GM12878 (cell line): ENCODE results near the gene EFCAB11. TPM values are rescaled to one million over a fixed set of nuclear protein-coding genes. Genes with fewer than 3 reads are reported as not detected.

ENCODE experiments used
- ATAC-seq: fragments of 200-7000 bp; cut with Tn5 transposase; 3 replicates; pipeline ENCODE4 v1.9.1; 2020; ENCODE audit warnings: mild to moderate bottlenecking, moderate library complexity
- BruUV-seq: library from RNA; stranded (reverse); fragments of 400-500 nt; replicated peaks from 2 replicates; lab custom pipeline; 2021; lab: Mats Ljungman, UMichigan
- CTCF ChIA-PET: fragments of 300-600 bp; sonication (Branson Sonifier 250); formaldehyde crosslinking; extraction: SDS; loops from one replicate; lab custom pipeline; 2021; ENCODE audit warnings: inconsistent platforms; lab: Yijun Ruan, JAX
- POLR2A ChIA-PET: fragments of 350-600 bp; formaldehyde crosslinking; extraction: SDS; loops from one replicate; lab custom pipeline; 2021; ENCODE audit warnings: inconsistent platforms; lab: Charles Lee
- RAD21 ChIA-PET: fragments of 300-600 bp; sonication (Branson Sonifier 250); formaldehyde crosslinking; loops from one replicate; lab custom pipeline; 2023; ENCODE audit warnings: antibody characterized with exemption; ENCODE audit not compliant: unreplicated experiment; lab: Charles Lee
- SMC1A ChIA-PET: fragments of 300-600 bp; sonication (Branson Sonifier 250); formaldehyde crosslinking; loops from one replicate; lab custom pipeline; 2023; ENCODE audit not compliant: unreplicated experiment, uncharacterized antibody; lab: Charles Lee
- DNase-seq: peaks from one replicate; pipeline ENCODE4 v3.0.0-alpha.2; 2011; ENCODE audit warnings: low read depth, low spot score
- FAIRE-seq: peaks from 3 replicates; lab custom pipeline; 2011; peaks lifted over from hg19 to GRCh38; lab: Jason Lieb, UNC
- H2AFZ ChIP-seq: 2 replicates; pipeline ENCODE4 v1.6.0; 2011; ENCODE audit warnings: low read depth, low read length, control low read depth; ENCODE audit not compliant: control insufficient read depth
- H3K27ac ChIP-seq: 2 replicates; pipeline ENCODE4 v1.5.1; 2011; ENCODE audit warnings: control low read depth; ENCODE audit not compliant: control insufficient read depth, insufficient read depth
- H3K27me3 ChIP-seq, 2 experiments: replicated peaks in 1 of 2; 2 replicates each; pipeline versions ENCODE4 v1.6.0 to v1.6.1; 2011; ENCODE audit warnings: low read length in 1 of 2; ENCODE audit not compliant: control insufficient read depth in 2 of 2, insufficient read depth in 2 of 2
- H3K36me3 ChIP-seq, 2 experiments: 2 replicates each; pipeline ENCODE4 v1.5.1; 2011; ENCODE audit warnings: low read length in 1 of 2; ENCODE audit not compliant: control insufficient read depth in 2 of 2, insufficient read depth in 2 of 2
- H3K4me1 ChIP-seq: 2 replicates; pipeline ENCODE4 v1.6.1; 2011; ENCODE audit warnings: mild to moderate bottlenecking, low read length, moderate library complexity, mixed read lengths; ENCODE audit not compliant: control insufficient read depth, insufficient read depth
- H3K4me2 ChIP-seq: 2 replicates; pipeline ENCODE4 v1.6.0; 2011; ENCODE audit warnings: control low read depth; ENCODE audit not compliant: control insufficient read depth, insufficient read depth
- H3K4me3 ChIP-seq: fragments of 200-600 bp; sonication (generic); 2 replicates; pipeline ENCODE4 v1.5.1; 2016
- H3K79me2 ChIP-seq: 2 replicates; pipeline ENCODE4 v1.6.0; 2011; ENCODE audit warnings: low read length; ENCODE audit not compliant: control insufficient read depth, insufficient read depth
- H3K9ac ChIP-seq: 2 replicates; pipeline ENCODE4 v1.8.0; 2011; ENCODE audit warnings: low read length, control low read depth, mixed read lengths; ENCODE audit not compliant: control insufficient read depth, insufficient read depth
- H3K9me3 ChIP-seq: replicated peaks from 3 replicates; pipeline ENCODE4 v1.5.1; 2011; ENCODE audit warnings: mild to moderate bottlenecking, low read length; ENCODE audit not compliant: control insufficient read depth, insufficient read depth
- H4K20me1 ChIP-seq: 2 replicates; pipeline ENCODE4 v1.6.0; 2011; ENCODE audit not compliant: control insufficient read depth, insufficient read depth
- CEBPB ChIP-seq, 2 experiments: fragments of 150-350 bp in 1 of 2; IDR thresholded peaks; 2 replicates each; pipeline ENCODE4 v1.6.1; 2012 to 2014; ENCODE audit warnings: low read depth in 2 of 2, low read length in 2 of 2, borderline replicate concordance in 1 of 2, inconsistent platforms in 1 of 2
- FOXK2 ChIP-seq: fragments of 450-650 bp; IDR thresholded peaks from 2 replicates; pipeline ENCODE4 v1.6.1; 2017; ENCODE audit warnings: mild to moderate bottlenecking, moderate library complexity
- HCFC1 ChIP-seq: fragments of 150-350 bp; IDR thresholded peaks from 2 replicates; pipeline ENCODE4 v1.6.1; 2014; ENCODE audit warnings: low read length
- HDGF ChIP-seq: fragments of 450-650 bp; IDR thresholded peaks from 2 replicates; pipeline ENCODE4 v1.6.1; 2016; ENCODE audit warnings: antibody characterized with exemption
- IRF3 ChIP-seq: fragments of 450-650 bp; IDR thresholded peaks from 2 replicates; pipeline ENCODE4 v1.6.1; 2014; ENCODE audit warnings: mild to moderate bottlenecking
- PBX3 ChIP-seq: IDR thresholded peaks from 2 replicates; pipeline ENCODE4 v1.6.1; 2011; ENCODE audit warnings: mild to moderate bottlenecking, low read depth, low read length, moderate library complexity; ENCODE audit not compliant: insufficient replicate concordance
- POLR2AphosphoS5 ChIP-seq: IDR thresholded peaks from 2 replicates; pipeline ENCODE4 v1.6.1; 2011; ENCODE audit warnings: mild to moderate bottlenecking, low read length, inconsistent platforms
- STAT1 ChIP-seq: fragments of 450-650 bp; conservative IDR thresholded peaks from 2 replicates; pipeline ENCODE4 v1.6.1; 2014; ENCODE audit warnings: antibody characterized with exemption, mild to moderate bottlenecking
- ZNF622 ChIP-seq: fragments of 450-650 bp; IDR thresholded peaks from 2 replicates; pipeline ENCODE4 v1.6.1; 2017; ENCODE audit warnings: mild to moderate bottlenecking, inconsistent platforms
- WGBS: methylation state at CpG from one replicate; pipeline ENCODE4 v1.1.6; 2016; ENCODE audit warnings: low lambda C conversion rate; ENCODE audit not compliant: insufficient replicate concordance, insufficient coverage; ENCODE audit errors: missing lambda C conversion rate; 5-methylcytosine and 5-hydroxymethylcytosine counted together
- in situ Hi-C: fragments of 300-500 bp; cut with MboI; formaldehyde crosslinking; loops from 9 replicates; pipeline ENCODE4 v1.14.3; 2018; ENCODE audit warnings: mixed read lengths
- intact Hi-C: fragments of 100-400 bp; cut with micrococcal nuclease; formaldehyde crosslinking; loops from one replicate; pipeline ENCODE4 v1.14.2; 2022; ENCODE audit not compliant: unreplicated experiment
- polyA plus RNA-seq, 11 experiments: library from polyadenylated mRNA; depleted of rRNA in 4 of 11; unstranded in 6 of 11; stranded (reverse) in 5 of 11; fragments of >200 nt; fragmentation: Nextera tagmentation in 4 of 11; fragmentation: Illumina TruSeq in 1 of 11; extraction: Ambion mirVana in 4 of 11; extraction: Trizol in 1 of 11; gene quantifications; 1 replicate in 1 of 11; 2 replicates in 10 of 11; pipeline versions ENCODE4 v1.2.1 to v1.2.3, GENCODE V29; 2011 to 2016; ENCODE audit warnings: inconsistent platforms in 2 of 11, missing spikeins in 2 of 11, low read depth in 1 of 11
- total RNA-seq, 4 experiments: library from RNA; depleted of rRNA in 3 of 4; stranded (reverse); fragments of >200 nt in 3 of 4; fragmentation: Illumina TruSeq in 1 of 4; extraction: Trizol in 1 of 4; gene quantifications; 2 replicates each; pipeline versions ENCODE4 v1.2.1 to v1.2.3, GENCODE V29; 2013 to 2021

EFCAB11 gene
- total and polyA plus RNA-seq, 10 of the 15 experiments (the other 5 are each of a cell fraction or from before 2014, with no cell fraction given): 8.6 to 37.4 (median 18.0) TPM

- whole genome bisulfite sequencing: 100% methylated on average over 1 of the region's 1 CpG
Measured at GRCh38 chr14:89851106-89851505, 103.4 kb downstream of the EFCAB11 start.

More at GRCh38 chr14:89851106-89851505, 103.4 kb downstream of the EFCAB11 start:
- Histone ChIP-seq H3K4me3 (no peak overlapping the region), H2AFZ (no peak overlapping the region), H4K20me1 (no peaks in the 10 kb centered on the region), H3K4me2 (no peak overlapping the region), H3K4me1 (no peaks in the 10 kb centered on the region), H3K27ac (no peak overlapping the region), H3K36me3 (no peaks in the 10 kb centered on the region), H3K9me3 (no peaks in the 10 kb centered on the region), H3K27me3 (no peaks in the 10 kb centered on the region), H3K9ac (no peak overlapping the region), H3K79me2 (no peaks in the 10 kb centered on the region)
- FAIRE-seq: no peak
- in situ Hi-C loops: no loop called here
- no TSS peak for BruUV-seq
- CTCF ChIA-PET: no interaction called here
- RAD21 ChIA-PET: no interaction called here
- TF ChIP-seq CEBPB (IDR thresholded peaks at IDR 0.05; ENCODE audit: borderline replicate concordance in 1 of 2, low read depth in 2 of 2, low read length in 2 of 2) (no peak), IRF3 (no peak), HDGF (no peak), ZNF622 (no peak), FOXK2 (no peak), STAT1 (no peak), PBX3 (no peak), POLR2AphosphoS5 (no peak), HCFC1 (no peak)
- intact Hi-C loops: no loop called here
- SMC1A ChIA-PET: interaction anchor here (0.9 kb wide), 1 partner anchor 8 kb away, joined by 4 read pairs; no protein-coding TSS in a partner anchor
- DNase-seq: no peak
- POLR2A ChIA-PET: no interaction called here
- no peak for ATAC-seq
